Cardiac atrium fibroblast (primary cell): ENCODE measurements around the gene MS4A4A. TPM values are rescaled to one million over a fixed set of nuclear protein-coding genes. Genes with fewer than 3 reads are reported as not detected.

Experiments used
- total RNA-seq: library from RNA; depleted of rRNA; stranded (reverse); fragments of >200 nt; gene quantifications from 2 replicates; pipeline ENCODE4 v1.2.3, GENCODE V29; 2015

MS4A4A gene
- total RNA-seq, result not detected in 2 replicates

GRCh38 chr11:60280412-60280811 is at the start of gene MS4A4A:
MS4A4A (plus strand) TSS chr11:60280666; CDS start chr11:60280676, 10 bp downstream.

GRCh38 chr11:60242740-60243239 is 37.7 kb upstream of the MS4A4A start, which contains the start of gene MS4A4E:
MS4A4E (minus strand) TSS chr11:60243137; CDS start chr11:60230055, 13,082 bp downstream.

GRCh38 chr11:60326955-60327354 is 46.5 kb downstream of the MS4A4A start, which contains the start of gene MS4A6E:
MS4A6E (plus strand) TSS chr11:60327255; CDS start chr11:60334896, 7,641 bp downstream.

Other genes with a start within 250 kb of the MS4A4A start
- not detected in 2 replicates for gene OOSP2, start 240.3 kb upstream of the MS4A4A start, total RNA-seq
- not detected in 2 replicates for gene MS4A3, start 224.0 kb upstream of the MS4A4A start, total RNA-seq
- gene MS4A2, start 192.0 kb upstream of the MS4A4A start, total RNA-seq, result not detected in 2 replicates
- gene MS4A6A, start 97.6 kb upstream of the MS4A4A start, total RNA-seq, result 1.6 TPM in 1 of 2 replicates, not detected in the other
- gene MS4A4E, start 37.5 kb upstream of the MS4A4A start, total RNA-seq, result not detected in 2 replicates
- not detected in 2 replicates for gene MS4A6E, start 46.6 kb downstream of the MS4A4A start, total RNA-seq
- gene MS4A7, start 97.9 kb downstream of the MS4A4A start, total RNA-seq, result not detected in 2 replicates
- gene MS4A14, start 115.8 kb downstream of the MS4A4A start, total RNA-seq, result not detected in 2 replicates
- gene MS4A5, start 148.9 kb downstream of the MS4A4A start, total RNA-seq, result not detected in 2 replicates
- gene MS4A1, start 175.2 kb downstream of the MS4A4A start, total RNA-seq, result not detected in 2 replicates
- not detected in 2 replicates for gene MS4A12, start 212.1 kb downstream of the MS4A4A start, total RNA-seq
- gene MS4A13, start 234.7 kb downstream of the MS4A4A start, total RNA-seq, result not detected in 2 replicates